Ovary (tissue), 3 donors: ENCODE results near the gene ANKMY1.

Experiments used
- CTCF ChIP-seq, 3 donors: fragments of 450-650 bp in 2 of 3; fragments of 200-600 bp in 1 of 3; IDR thresholded peaks; one replicate each; pipeline versions ENCODE4 v1.5.1 to v1.8.0; 2016 to 2022; ENCODE audit warnings: antibody characterized with exemption in 3 of 3, mild to moderate bottlenecking in 1 of 3
- POLR2A ChIP-seq: fragments of 450-650 bp; IDR thresholded peaks from one replicate; pipeline ENCODE4 v1.6.1; 2017; ENCODE audit warnings: antibody characterized with exemption, mild to moderate bottlenecking, moderate library complexity
- donor health status: DM: no; HTN: no; CAD: no.

GRCh38 chr2:240468303-240469238 is 89.2 kb downstream of the ANKMY1 start:
- TF ChIP-seq CTCF (IDR thresholded peaks at IDR 0.05) (no peak), POLR2A (no peak)
